Testis (tissue), 3 donors: ENCODE results near the gene CEBPG. TPM values are rescaled to one million over a fixed set of nuclear protein-coding genes. Genes with fewer than 3 reads are reported as not detected.

Experiments used
- DNase-seq: peaks from one replicate; pipeline ENCODE4 v3.0.0-alpha.2; 2019
- H3K27ac ChIP-seq, 2 donors: fragments of 200-600 bp; sonication (generic); one replicate each; pipeline ENCODE4 v1.5.1; 2019
- H3K27me3 ChIP-seq: fragments of 200-600 bp; sonication (generic); one replicate; pipeline ENCODE4 v1.5.1; 2019
- H3K36me3 ChIP-seq: fragments of 200-600 bp; sonication (generic); one replicate; pipeline ENCODE4 v1.5.1; 2017; ENCODE audit warnings: low read depth; ENCODE audit errors: missing control alignments
- H3K4me1 ChIP-seq: fragments of 200-600 bp; sonication (generic); one replicate; pipeline ENCODE4 v1.5.1; 2019
- H3K4me3 ChIP-seq, 2 donors: fragments of 200-600 bp; sonication (generic); one replicate each; pipeline ENCODE4 v1.5.1; 2017 to 2019
- H3K9me3 ChIP-seq: fragments of 200-600 bp; sonication (generic); one replicate; pipeline ENCODE4 v1.5.1; 2017
- CTCF ChIP-seq, 3 experiments: fragments of 450-650 bp in 2 of 3; fragments of 200-600 bp in 1 of 3; sonication (generic) in 1 of 3; IDR thresholded peaks; one replicate each; pipeline ENCODE4 v1.5.1; 2016 to 2019; ENCODE audit warnings: antibody characterized with exemption in 3 of 3, mild to moderate bottlenecking in 2 of 3, moderate library complexity in 1 of 3
- POLR2A ChIP-seq: fragments of 450-650 bp; IDR thresholded peaks from one replicate; pipeline ENCODE4 v1.6.1; 2017; ENCODE audit warnings: antibody characterized with exemption, mild to moderate bottlenecking, moderate library complexity
- WGBS, 2 donors: methylation state at CpG; one replicate each; pipeline ENCODE4 v1.1.5; 2018; 5-methylcytosine and 5-hydroxymethylcytosine counted together
- intact Hi-C: fragments of 100-400 bp; cut with DNase I; formaldehyde crosslinking; loops from one replicate; pipeline ENCODE4 v1.15.1; 2023; ENCODE audit warnings: low total_unique reads
- polyA plus RNA-seq: library from polyadenylated mRNA; stranded (reverse); fragments of 350-450 nt; fragmentation: Illumina TruSeq; extraction: RNeasy Lipid Tissue Mini Kit (QIAGEN cat#74804); gene quantifications from one replicate; pipeline ENCODE4 v1.2.3, GENCODE V29; 2014; ENCODE audit warnings: low read depth, low replicate concordance; ENCODE audit not compliant: insufficient read depth
- total RNA-seq, 2 donors: library from RNA; depleted of rRNA; stranded (reverse); fragments of >200 nt; gene quantifications; one replicate each; pipeline ENCODE4 v1.2.3, GENCODE V29; 2016

Gene CEBPG
- total and polyA plus RNA-seq, 3 donors from 2014 or later: 20.8 to 24.3 (median 20.9) TPM

- Histone ChIP-seq H3K27ac (no peak overlapping the region), H3K27me3 (no peaks in the 10 kb centered on the region), H3K9me3 (no peaks in the 10 kb centered on the region), H3K4me1 (no peaks in the 10 kb centered on the region), H3K36me3 (no peaks in the 10 kb centered on the region), H3K4me3 (no peak overlapping the region)
- intact Hi-C loops: no loop called here
- TF ChIP-seq POLR2A (no peak), CTCF (IDR thresholded peaks at IDR 0.05) (no peak)
- DNase-seq: no peak
- 64 to 73% methylated on average over 7 of the region's 7 CpGs for WGBS, 2 donors
These were observed 7.8 kb upstream of the CEBPG start for GRCh38 chr19:33365691-33366090.

- WGBS, 2 donors: 76 to 86% methylated on average over 6 of the region's 6 CpGs
- Histone ChIP-seq H3K27me3 (no peaks in the 10 kb centered on the region), H3K4me1 (no peaks in the 10 kb centered on the region), H3K27ac (no peak overlapping the region), H3K9me3 (no peaks in the 10 kb centered on the region), H3K36me3 (no peaks in the 10 kb centered on the region), H3K4me3 (no peak overlapping the region)
- intact Hi-C loops: no loop called here
- TF ChIP-seq CTCF (IDR thresholded peaks at IDR 0.05) (no peak), POLR2A (no peak)
- no peak for DNase-seq
These were observed 7.4 kb upstream of the CEBPG start for GRCh38 chr19:33366127-33366526.

DNA sequence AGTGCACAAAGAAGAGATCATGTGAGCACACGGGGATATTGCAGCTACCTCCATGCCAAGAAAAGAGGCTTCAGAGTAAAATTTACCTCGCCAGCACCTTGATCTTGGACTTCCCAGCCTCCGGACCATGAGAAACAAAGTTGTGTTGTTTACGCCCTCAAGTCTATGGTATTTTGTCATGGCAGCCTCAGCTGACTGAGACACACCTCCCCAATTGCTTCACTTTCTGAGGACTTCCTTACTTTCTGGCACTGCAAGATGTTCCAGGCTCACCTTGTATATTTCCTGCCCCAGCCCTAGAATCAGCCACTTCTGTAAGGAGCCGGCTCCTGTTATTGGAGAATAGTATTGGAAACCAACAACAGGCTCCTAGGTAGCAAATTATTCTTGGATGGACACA lies 6.6 kb upstream of the CEBPG start:
- Histone ChIP-seq H3K27ac (no peak overlapping the region), H3K27me3 (no peaks in the 10 kb centered on the region), H3K9me3 (no peaks in the 10 kb centered on the region), H3K36me3 (no peaks in the 10 kb centered on the region), H3K4me1 (no peaks in the 10 kb centered on the region), H3K4me3 (no peak overlapping the region)
- TF ChIP-seq POLR2A (no peak), CTCF (IDR thresholded peaks at IDR 0.05) (no peak)
- intact Hi-C loops: no loop called here
- DNase-seq: no peak
- WGBS, 2 donors: 85 to 93% methylated on average over 5 of the region's 5 CpGs

DNA sequence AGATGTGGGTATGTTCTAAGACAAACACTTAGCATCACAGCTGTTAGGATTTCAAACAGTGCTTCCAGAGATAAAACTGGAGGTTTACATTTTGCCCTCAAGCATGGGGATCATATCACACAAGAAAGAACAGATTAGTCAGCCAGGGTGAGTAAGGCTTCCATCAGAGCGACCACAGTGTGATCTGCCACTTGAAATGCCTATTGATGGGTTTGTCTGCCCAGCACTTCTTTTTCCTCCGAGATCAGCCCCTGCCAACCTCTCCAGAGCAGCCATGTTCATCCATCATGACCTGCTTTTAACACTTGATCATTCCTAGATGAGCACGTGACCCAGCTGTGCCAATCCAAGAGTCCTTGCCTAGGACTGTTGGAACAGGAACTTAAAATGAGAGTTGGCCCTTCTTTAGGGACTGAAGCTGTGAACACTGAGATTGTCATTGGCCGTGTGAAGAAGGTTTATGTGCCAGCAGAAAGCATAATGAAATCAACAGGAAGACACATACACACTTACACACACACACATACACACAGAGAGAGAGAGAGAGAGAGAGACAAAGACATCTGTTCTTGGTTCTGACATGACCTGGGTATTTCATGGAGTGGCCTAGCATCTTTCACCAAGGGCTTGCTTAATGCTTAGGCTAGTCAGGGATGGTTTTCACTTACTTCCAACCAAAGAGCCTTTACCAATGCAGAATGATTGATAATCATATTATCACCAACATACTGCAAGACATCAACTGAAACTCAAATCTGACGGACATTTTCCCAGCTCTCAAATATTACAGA lies 5.2 kb upstream of the CEBPG start:
- no peak for DNase-seq
- Histone ChIP-seq H3K4me3 (no peak overlapping the region), H3K4me1 (no peaks in the 10 kb centered on the region), H3K27ac (no peak overlapping the region), H3K36me3 (no peaks in the 10 kb centered on the region), H3K27me3 (no peaks in the 10 kb centered on the region), H3K9me3 (no peaks in the 10 kb centered on the region)
- intact Hi-C loops: no loop called here
- WGBS, 2 donors: 77 to 89% methylated on average over 5 of the region's 5 CpGs
- TF ChIP-seq POLR2A (no peak), CTCF (IDR thresholded peaks at IDR 0.05) (no peak)

GRCh38 chr19:33370783-33371182 lies 2.7 kb upstream of the CEBPG start:
- Histone ChIP-seq H3K36me3 (no peaks in the 10 kb centered on the region), H3K27ac (no peak overlapping the region), H3K9me3 (no peaks in the 10 kb centered on the region), H3K4me1 (peaks cover 11% of the 10 kb centered on the region), H3K27me3 (no peaks in the 10 kb centered on the region), H3K4me3 (no peak overlapping the region)
- no peak for DNase-seq
- intact Hi-C loops: no loop called here
- no peak for TF ChIP-seq CTCF (IDR thresholded peaks at IDR 0.05)
- TF ChIP-seq POLR2A: no peak
- WGBS, 2 donors: 85 to 95% methylated on average over 4 of the region's 4 CpGs
